HEK293T (cell line): ENCODE results near the gene CCDC40.

Experiments
- ARNT ChIP-seq: fragments of 450-650 bp; IDR thresholded peaks from 2 replicates; pipeline ENCODE4 v1.6.1; 2017; ENCODE audit warnings: mild to moderate bottlenecking
- BHLHE40 ChIP-seq: fragments of 450-650 bp; IDR thresholded peaks from 2 replicates; pipeline ENCODE4 v1.6.1; 2016; ENCODE audit warnings: mild to moderate bottlenecking, moderate library complexity, borderline replicate concordance
- ELF4 ChIP-seq: fragments of 450-650 bp; IDR thresholded peaks from 2 replicates; pipeline ENCODE4 v1.6.1; 2017; ENCODE audit warnings: antibody characterized with exemption
- PKNOX1 ChIP-seq: fragments of 450-650 bp; IDR thresholded peaks from 2 replicates; pipeline ENCODE4 v1.6.1; 2016
- SP1 ChIP-seq: fragments of 450-650 bp; IDR thresholded peaks from 2 replicates; pipeline ENCODE4 v1.6.1; 2017

- TF ChIP-seq SP1 (no peak), BHLHE40 (no peak), ELF4 (no peak), ARNT (no peak), PKNOX1 (no peak)
These were observed 94.5 kb downstream of the CCDC40 start for GRCh38 chr17:80130992-80131391.
